Measurements from ENCODE around the gene RNF208.

RNF208 gene

DNA sequence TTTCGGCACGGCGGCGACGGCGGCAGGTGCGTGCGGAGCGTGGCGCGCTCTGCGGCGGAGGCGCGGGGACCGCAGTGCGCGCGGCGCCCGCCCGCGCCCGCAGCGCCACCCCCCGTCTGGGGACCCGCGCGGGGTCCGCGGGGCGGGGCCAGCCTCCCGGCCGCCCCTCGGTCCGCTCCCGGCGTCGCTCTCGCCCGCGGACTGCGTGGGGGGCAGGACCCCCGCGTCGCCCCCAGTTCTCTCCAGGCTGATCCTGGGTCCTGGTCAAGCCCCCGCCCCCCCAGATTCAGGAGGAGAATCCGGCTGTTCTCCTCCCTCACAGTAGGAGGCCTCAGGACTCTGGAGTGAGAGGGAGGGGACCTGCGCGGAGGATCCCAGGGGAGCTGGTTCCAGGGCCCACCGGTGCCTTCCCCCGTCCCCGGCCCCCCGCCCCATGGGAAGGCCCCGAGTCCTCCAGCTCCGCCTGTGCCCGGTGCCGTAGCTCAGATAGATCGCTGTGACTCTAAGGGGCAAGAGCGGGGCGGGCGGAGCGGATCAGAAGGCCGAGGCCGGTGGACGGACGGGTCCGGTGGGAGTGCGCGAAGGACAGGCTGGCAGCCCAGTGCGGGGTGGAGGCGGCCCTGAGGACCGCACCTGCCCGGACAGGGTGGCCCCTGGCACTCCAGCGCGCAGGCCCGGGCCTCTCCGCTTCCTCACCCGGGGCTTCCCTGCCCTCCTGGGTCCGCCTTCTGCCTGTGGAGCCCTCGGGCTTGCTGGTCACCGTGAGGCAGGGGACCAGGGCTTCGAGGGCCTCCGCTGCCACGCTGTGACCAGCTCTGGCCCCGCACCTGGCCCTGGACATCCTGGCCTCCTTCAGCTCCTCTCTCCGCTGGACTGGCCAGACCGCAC, at the start of gene RNF208:
RNF208 (minus strand) TSS at position 51 of the 888 bp plus-strand sequence. CDS start 1,028 bp downstream, outside the sequence.
- peak within 1 kb of the TSS; percentile 73 for H3K9ac ChIP-seq (ENCODE audit: low read length)
- peaks cover 28% of the 10 kb centered on the region for H3K4me1 ChIP-seq (ENCODE audit: control insufficient read depth, insufficient read depth, low read length)
- peak; percentile 48 for DNase-seq (ENCODE audit: low read depth)
- H3K27me3 ChIP-seq (replicated peaks; ENCODE audit: control insufficient read depth, insufficient read depth, low read length) = no peaks in the 10 kb centered on the region
- no peaks in the 10 kb centered on the region for H3K36me3 ChIP-seq (ENCODE audit: control insufficient read depth, insufficient read depth, low read length, severe bottlenecking)
- peak within 1 kb of the TSS; percentile 79 for H3K4me3 ChIP-seq (ENCODE audit: low read length)
- H3K9me3 ChIP-seq (ENCODE audit: control insufficient read depth, low read length) = no peaks in the 10 kb centered on the region

DNA sequence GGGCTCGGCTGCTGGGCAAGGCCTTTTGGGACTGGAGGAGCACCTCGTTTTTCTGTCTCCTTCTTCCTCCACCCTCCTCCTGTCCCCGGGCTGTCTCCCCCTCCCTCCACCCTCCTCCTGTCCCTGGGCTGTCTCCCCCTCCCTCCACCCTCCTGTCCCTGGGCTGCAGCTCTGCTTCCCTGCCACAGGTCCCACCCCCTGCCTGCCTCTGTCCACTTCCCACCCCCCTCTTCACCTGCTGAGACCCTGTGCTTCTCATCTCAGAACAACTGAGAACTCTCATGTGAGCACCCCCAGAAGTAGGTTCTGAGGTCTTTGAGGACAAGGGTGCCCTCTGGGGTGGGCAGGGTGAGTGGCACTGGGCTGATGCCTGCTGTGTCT, 49.6 kb upstream of the RNF208 start:
- Histone ChIP-seq H3K27me3 (replicated peaks; ENCODE audit: control insufficient read depth, insufficient read depth, low read length) (no peaks in the 10 kb centered on the region), H3K36me3 (ENCODE audit: control insufficient read depth, insufficient read depth, low read length, severe bottlenecking) (peaks cover 33% of the 10 kb centered on the region), H3K4me3 (ENCODE audit: low read length) (no peak overlapping the region), H3K4me1 (ENCODE audit: control insufficient read depth, insufficient read depth, low read length) (peaks cover 14% of the 10 kb centered on the region), H3K9ac (ENCODE audit: low read length) (no peak overlapping the region), H3K9me3 (ENCODE audit: control insufficient read depth, low read length) (no peaks in the 10 kb centered on the region)
- DNase-seq (ENCODE audit: low read depth) = no peak

GRCh38 chr9:137270929-137271695, 49.1 kb upstream of the RNF208 start:
- H3K27me3 ChIP-seq (replicated peaks; ENCODE audit: control insufficient read depth, insufficient read depth, low read length) = no peaks in the 10 kb centered on the region
- H3K9ac ChIP-seq (ENCODE audit: low read length) = no peak overlapping the region
- H3K4me1 ChIP-seq (ENCODE audit: control insufficient read depth, insufficient read depth, low read length) = peaks cover 8% of the 10 kb centered on the region
- H3K4me3 ChIP-seq (ENCODE audit: low read length) = no peak overlapping the region
- H3K36me3 ChIP-seq (ENCODE audit: control insufficient read depth, insufficient read depth, low read length, severe bottlenecking) = peaks cover 37% of the 10 kb centered on the region
- no peak for DNase-seq (ENCODE audit: low read depth)
- no peaks in the 10 kb centered on the region for H3K9me3 ChIP-seq (ENCODE audit: control insufficient read depth, low read length)

- no peaks in the 10 kb centered on the region for H3K27me3 ChIP-seq (replicated peaks; ENCODE audit: control insufficient read depth, insufficient read depth, low read length)
- peaks cover 3% of the 10 kb centered on the region for H3K4me1 ChIP-seq (ENCODE audit: control insufficient read depth, insufficient read depth, low read length)
- DNase-seq (ENCODE audit: low read depth) = peak; percentile 35
- peaks cover 48% of the 10 kb centered on the region for H3K36me3 ChIP-seq (ENCODE audit: control insufficient read depth, insufficient read depth, low read length, severe bottlenecking)
- H3K9me3 ChIP-seq (ENCODE audit: control insufficient read depth, low read length) = no peaks in the 10 kb centered on the region
- H3K4me3 ChIP-seq (ENCODE audit: low read length) = no peak overlapping the region
- H3K9ac ChIP-seq (ENCODE audit: low read length) = no peak overlapping the region
Observed at GRCh38 chr9:137269231-137269772, 47.3 kb upstream of the RNF208 start.

DNA sequence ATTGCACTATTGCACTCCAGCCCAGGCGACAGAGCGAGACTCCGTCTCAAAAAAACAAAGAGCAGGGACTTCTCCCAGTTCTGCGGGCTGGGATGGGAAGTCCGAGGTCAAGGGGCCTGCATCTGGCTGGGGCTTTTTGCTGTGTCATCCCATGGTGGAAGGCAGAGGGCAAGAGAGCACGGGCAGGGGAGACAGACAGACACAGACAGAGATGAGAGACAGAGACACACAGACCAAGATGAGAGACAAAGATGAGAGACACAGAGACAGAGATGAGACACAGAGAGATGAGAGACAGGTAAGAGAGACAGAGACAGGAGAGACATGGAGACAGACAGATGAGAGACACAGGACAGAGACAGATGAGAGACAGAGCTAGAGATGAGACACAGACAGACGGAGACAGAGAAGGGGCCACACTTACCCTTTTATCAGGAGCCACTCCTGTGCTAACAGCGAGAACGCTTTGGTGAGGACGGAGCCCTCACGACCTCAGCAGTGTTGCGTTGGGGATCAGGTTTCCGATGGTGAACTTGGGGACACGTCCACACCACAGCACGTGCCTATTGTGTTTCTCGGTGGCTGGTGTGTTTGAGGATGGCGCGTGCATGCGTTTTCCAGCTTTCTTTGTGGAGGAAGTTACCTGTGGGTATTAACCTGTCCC, 46.6 kb upstream of the RNF208 start:
- Histone ChIP-seq H3K4me3 (ENCODE audit: low read length) (no peak overlapping the region), H3K4me1 (ENCODE audit: control insufficient read depth, insufficient read depth, low read length) (peaks cover 3% of the 10 kb centered on the region), H3K36me3 (ENCODE audit: control insufficient read depth, insufficient read depth, low read length, severe bottlenecking) (peaks cover 54% of the 10 kb centered on the region), H3K9ac (ENCODE audit: low read length) (no peak overlapping the region), H3K27me3 (replicated peaks; ENCODE audit: control insufficient read depth, insufficient read depth, low read length) (no peaks in the 10 kb centered on the region), H3K9me3 (ENCODE audit: control insufficient read depth, low read length) (no peaks in the 10 kb centered on the region)
- DNase-seq (ENCODE audit: low read depth) = no peak

- DNase-seq (ENCODE audit: low read depth) = no peak
- peaks cover 3% of the 10 kb centered on the region for H3K4me1 ChIP-seq (ENCODE audit: control insufficient read depth, insufficient read depth, low read length)
- peaks cover 57% of the 10 kb centered on the region for H3K36me3 ChIP-seq (ENCODE audit: control insufficient read depth, insufficient read depth, low read length, severe bottlenecking)
- no peak overlapping the region for H3K9ac ChIP-seq (ENCODE audit: low read length)
- H3K9me3 ChIP-seq (ENCODE audit: control insufficient read depth, low read length) = no peaks in the 10 kb centered on the region
- H3K27me3 ChIP-seq (replicated peaks; ENCODE audit: control insufficient read depth, insufficient read depth, low read length) = no peaks in the 10 kb centered on the region
- H3K4me3 ChIP-seq (ENCODE audit: low read length) = no peak overlapping the region
Observed at GRCh38 chr9:137267933-137268355, 45.9 kb upstream of the RNF208 start.

GRCh38 chr9:137266585-137267453, 44.8 kb upstream of the RNF208 start:
- DNase-seq (ENCODE audit: low read depth) = no peak
- H3K4me3 ChIP-seq (ENCODE audit: low read length) = no peak overlapping the region
- no peaks in the 10 kb centered on the region for H3K27me3 ChIP-seq (replicated peaks; ENCODE audit: control insufficient read depth, insufficient read depth, low read length)
- no peaks in the 10 kb centered on the region for H3K9me3 ChIP-seq (ENCODE audit: control insufficient read depth, low read length)
- peaks cover 3% of the 10 kb centered on the region for H3K4me1 ChIP-seq (ENCODE audit: control insufficient read depth, insufficient read depth, low read length)
- H3K36me3 ChIP-seq (ENCODE audit: control insufficient read depth, insufficient read depth, low read length, severe bottlenecking) = peaks cover 57% of the 10 kb centered on the region
- no peak overlapping the region for H3K9ac ChIP-seq (ENCODE audit: low read length)

GRCh38 chr9:137266162-137266527, 44.1 kb upstream of the RNF208 start:
- H3K9me3 ChIP-seq (ENCODE audit: control insufficient read depth, low read length) = no peaks in the 10 kb centered on the region
- H3K9ac ChIP-seq (ENCODE audit: low read length) = no peak overlapping the region
- no peak overlapping the region for H3K4me3 ChIP-seq (ENCODE audit: low read length)
- H3K27me3 ChIP-seq (replicated peaks; ENCODE audit: control insufficient read depth, insufficient read depth, low read length) = no peaks in the 10 kb centered on the region
- peaks cover 3% of the 10 kb centered on the region for H3K4me1 ChIP-seq (ENCODE audit: control insufficient read depth, insufficient read depth, low read length)
- peaks cover 53% of the 10 kb centered on the region for H3K36me3 ChIP-seq (ENCODE audit: control insufficient read depth, insufficient read depth, low read length, severe bottlenecking)
- DNase-seq (ENCODE audit: low read depth) = no peak

DNA sequence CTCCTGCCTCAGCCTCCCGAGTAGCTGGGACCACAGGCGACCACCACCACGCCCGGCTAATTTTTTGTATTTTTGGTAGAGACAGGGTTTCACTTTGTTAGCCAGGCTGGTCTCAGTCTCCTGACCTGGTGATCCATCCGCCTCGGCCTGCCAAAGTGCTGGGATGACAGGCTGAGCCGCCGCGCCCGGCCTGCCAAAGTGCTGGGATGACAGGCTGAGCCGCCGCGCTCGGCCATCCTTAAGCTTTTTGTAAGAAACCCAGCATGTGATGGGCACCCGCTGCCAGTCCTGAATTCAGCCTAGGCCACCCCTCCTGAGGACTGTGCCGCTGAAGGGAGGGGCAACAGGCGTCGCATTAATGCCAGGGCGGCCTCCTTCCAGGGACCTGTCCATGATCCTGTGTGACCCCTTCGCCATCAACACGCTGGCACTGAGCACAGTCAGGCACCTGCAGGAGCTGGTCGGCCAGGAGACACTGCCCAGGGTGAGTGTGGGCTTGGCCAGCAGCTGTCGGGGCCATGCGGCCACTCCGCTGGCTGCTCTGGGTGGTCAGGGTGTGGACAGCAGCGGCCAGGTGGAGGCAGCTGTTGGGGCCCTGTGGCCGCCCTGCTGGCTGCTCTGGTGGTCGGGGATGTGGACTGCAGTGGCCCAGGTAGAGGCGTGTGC, 43.6 kb upstream of the RNF208 start:
- H3K4me1 ChIP-seq (ENCODE audit: control insufficient read depth, insufficient read depth, low read length) = peaks cover 3% of the 10 kb centered on the region
- no peak for DNase-seq (ENCODE audit: low read depth)
- H3K9ac ChIP-seq (ENCODE audit: low read length) = no peak overlapping the region
- H3K4me3 ChIP-seq (ENCODE audit: low read length) = no peak overlapping the region
- no peaks in the 10 kb centered on the region for H3K9me3 ChIP-seq (ENCODE audit: control insufficient read depth, low read length)
- no peaks in the 10 kb centered on the region for H3K27me3 ChIP-seq (replicated peaks; ENCODE audit: control insufficient read depth, insufficient read depth, low read length)
- H3K36me3 ChIP-seq (ENCODE audit: control insufficient read depth, insufficient read depth, low read length, severe bottlenecking) = peaks cover 49% of the 10 kb centered on the region

DNA sequence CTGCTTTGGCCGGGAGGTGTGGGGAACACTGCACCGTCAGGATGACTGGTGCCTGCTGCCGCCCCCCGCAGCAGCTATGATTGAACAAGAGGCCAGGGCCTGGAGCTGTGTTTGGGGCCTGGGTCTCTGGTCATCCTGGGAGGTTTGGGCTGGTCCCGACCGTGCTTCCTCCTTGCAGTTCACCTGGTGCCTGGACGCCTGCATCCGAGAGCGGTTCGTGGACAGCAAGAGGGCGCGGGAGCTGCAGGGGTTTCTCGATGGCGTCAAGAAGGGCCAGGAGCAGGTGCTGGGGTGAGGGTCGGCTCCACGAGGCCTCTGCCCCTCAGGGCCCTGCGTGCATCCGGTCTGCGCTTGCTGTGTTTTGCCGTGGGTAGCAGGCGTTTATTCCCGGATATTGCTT, 42.0 kb upstream of the RNF208 start:
- H3K9me3 ChIP-seq (ENCODE audit: control insufficient read depth, low read length) = no peaks in the 10 kb centered on the region
- peaks cover 3% of the 10 kb centered on the region for H3K4me1 ChIP-seq (ENCODE audit: control insufficient read depth, insufficient read depth, low read length)
- H3K4me3 ChIP-seq (ENCODE audit: low read length) = no peak overlapping the region
- peaks cover 41% of the 10 kb centered on the region for H3K36me3 ChIP-seq (ENCODE audit: control insufficient read depth, insufficient read depth, low read length, severe bottlenecking)
- no peak overlapping the region for H3K9ac ChIP-seq (ENCODE audit: low read length)
- no peaks in the 10 kb centered on the region for H3K27me3 ChIP-seq (replicated peaks; ENCODE audit: control insufficient read depth, insufficient read depth, low read length)
- DNase-seq (ENCODE audit: low read depth) = no peak
